22Rv1 (cell line): Measurements from ENCODE around the gene LRRC31.

Experiments
- ZFX ChIP-seq: fragments of 450-650 bp; IDR thresholded peaks from 2 replicates; pipeline ENCODE4 v1.6.1; 2017; ENCODE audit warnings: antibody characterized with exemption, borderline replicate concordance
- TF ChIP-seq, protein P1 (sequence below): fragments of 450-650 bp; IDR thresholded peaks from 2 replicates; pipeline ENCODE4 v1.5.1; 2017; ENCODE audit warnings: mild to moderate bottlenecking

DNA sequence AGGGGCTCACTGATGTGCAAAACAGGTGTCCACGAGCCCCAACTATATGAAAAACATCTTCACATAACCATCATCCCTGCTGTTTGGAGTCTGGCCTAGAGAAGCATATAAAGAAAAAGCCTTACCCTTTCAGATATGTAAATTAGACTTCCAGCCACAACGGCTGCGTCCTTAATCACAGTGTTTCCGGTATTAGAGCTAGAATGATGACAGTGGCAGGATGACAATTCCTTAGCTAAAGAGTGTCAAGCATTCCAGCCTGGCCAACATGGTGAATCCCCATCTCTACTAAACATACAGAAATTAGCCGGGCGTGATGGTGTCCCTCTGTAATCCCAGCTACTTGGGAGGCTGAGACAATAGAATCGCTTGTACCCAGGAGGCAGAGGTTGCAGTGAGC, 22.2 kb upstream of the LRRC31 start:
- TF ChIP-seq, protein P1, sequence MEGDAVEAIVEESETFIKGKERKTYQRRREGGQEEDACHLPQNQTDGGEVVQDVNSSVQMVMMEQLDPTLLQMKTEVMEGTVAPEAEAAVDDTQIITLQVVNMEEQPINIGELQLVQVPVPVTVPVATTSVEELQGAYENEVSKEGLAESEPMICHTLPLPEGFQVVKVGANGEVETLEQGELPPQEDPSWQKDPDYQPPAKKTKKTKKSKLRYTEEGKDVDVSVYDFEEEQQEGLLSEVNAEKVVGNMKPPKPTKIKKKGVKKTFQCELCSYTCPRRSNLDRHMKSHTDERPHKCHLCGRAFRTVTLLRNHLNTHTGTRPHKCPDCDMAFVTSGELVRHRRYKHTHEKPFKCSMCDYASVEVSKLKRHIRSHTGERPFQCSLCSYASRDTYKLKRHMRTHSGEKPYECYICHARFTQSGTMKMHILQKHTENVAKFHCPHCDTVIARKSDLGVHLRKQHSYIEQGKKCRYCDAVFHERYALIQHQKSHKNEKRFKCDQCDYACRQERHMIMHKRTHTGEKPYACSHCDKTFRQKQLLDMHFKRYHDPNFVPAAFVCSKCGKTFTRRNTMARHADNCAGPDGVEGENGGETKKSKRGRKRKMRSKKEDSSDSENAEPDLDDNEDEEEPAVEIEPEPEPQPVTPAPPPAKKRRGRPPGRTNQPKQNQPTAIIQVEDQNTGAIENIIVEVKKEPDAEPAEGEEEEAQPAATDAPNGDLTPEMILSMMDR, result no peak
- TF ChIP-seq ZFX, result no peak
